ENCODE results near the gene KIAA0232.
A peak's percentile ranks its signal among the peaks of the same experiment; 100 is the strongest.

The KIAA0232 gene

DNA sequence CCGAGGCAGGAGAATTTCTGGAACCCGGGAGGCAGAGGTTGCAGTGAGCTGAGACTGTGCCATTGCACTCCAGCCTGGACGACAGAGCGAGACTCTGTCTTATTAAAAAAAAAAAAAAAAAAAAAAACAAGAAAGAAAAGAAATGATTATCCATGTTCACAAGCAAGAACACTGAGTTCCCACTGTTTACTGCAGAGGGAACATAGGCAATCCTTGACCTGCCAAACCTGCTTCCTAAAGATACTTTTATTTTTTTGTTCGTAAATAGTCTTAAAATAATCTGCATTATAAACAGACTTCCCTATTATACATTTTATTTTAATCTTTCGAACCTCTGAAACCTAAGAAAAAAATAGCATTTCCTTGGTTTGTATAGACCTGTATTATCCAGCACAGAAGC, 76.5 kb downstream of the KIAA0232 start:
- TF ChIP-seq, protein P1, sequence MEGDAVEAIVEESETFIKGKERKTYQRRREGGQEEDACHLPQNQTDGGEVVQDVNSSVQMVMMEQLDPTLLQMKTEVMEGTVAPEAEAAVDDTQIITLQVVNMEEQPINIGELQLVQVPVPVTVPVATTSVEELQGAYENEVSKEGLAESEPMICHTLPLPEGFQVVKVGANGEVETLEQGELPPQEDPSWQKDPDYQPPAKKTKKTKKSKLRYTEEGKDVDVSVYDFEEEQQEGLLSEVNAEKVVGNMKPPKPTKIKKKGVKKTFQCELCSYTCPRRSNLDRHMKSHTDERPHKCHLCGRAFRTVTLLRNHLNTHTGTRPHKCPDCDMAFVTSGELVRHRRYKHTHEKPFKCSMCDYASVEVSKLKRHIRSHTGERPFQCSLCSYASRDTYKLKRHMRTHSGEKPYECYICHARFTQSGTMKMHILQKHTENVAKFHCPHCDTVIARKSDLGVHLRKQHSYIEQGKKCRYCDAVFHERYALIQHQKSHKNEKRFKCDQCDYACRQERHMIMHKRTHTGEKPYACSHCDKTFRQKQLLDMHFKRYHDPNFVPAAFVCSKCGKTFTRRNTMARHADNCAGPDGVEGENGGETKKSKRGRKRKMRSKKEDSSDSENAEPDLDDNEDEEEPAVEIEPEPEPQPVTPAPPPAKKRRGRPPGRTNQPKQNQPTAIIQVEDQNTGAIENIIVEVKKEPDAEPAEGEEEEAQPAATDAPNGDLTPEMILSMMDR (IDR thresholded peaks at IDR 0.05; ENCODE audit: poor library complexity, severe bottlenecking), result no peak
- Histone ChIP-seq H3K4me3 (ENCODE audit: severe bottlenecking) (no peak overlapping the region), H3K4me1 (ENCODE audit: insufficient read depth, poor library complexity, severe bottlenecking) (no peaks in the 10 kb centered on the region), H3K27me3 (ENCODE audit: insufficient read depth, poor library complexity, severe bottlenecking) (no peaks in the 10 kb centered on the region), H3K27ac (ENCODE audit: poor library complexity, severe bottlenecking) (no peak overlapping the region), H3K36me3 (ENCODE audit: low read depth) (peaks cover 65% of the 10 kb centered on the region), H3K9me3 (ENCODE audit: severe bottlenecking) (no peaks in the 10 kb centered on the region)
- ATAC-seq (ENCODE audit: low read depth) (no peak), DNase-seq (ENCODE audit: low spot score) (no peak)

DNA sequence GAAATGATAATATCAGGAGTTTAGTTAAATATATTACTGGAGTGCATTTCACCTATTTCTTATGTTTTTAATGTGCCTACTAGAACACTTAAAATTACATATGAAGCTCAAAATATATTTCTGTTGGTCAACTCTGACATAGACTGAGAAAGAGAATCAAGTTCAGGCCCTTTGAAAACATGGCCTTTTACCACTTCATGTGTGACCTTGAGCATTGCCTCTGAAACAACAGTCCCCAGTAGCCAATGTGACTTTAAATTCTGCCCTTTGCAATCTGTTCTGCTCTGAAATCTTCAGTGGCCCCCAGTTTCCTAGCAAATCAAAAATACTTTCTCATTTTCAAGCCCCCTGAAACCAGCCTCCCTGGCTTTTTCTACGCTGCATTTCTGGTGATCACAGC, 77.0 kb downstream of the KIAA0232 start:
- TF ChIP-seq, protein P1 (IDR thresholded peaks at IDR 0.05; ENCODE audit: poor library complexity, severe bottlenecking), result no peak
- no peak overlapping the region for H3K27ac ChIP-seq (ENCODE audit: poor library complexity, severe bottlenecking)
- no peaks in the 10 kb centered on the region for H3K9me3 ChIP-seq (ENCODE audit: severe bottlenecking)
- no peaks in the 10 kb centered on the region for H3K27me3 ChIP-seq (ENCODE audit: insufficient read depth, poor library complexity, severe bottlenecking)
- peaks cover 67% of the 10 kb centered on the region for H3K36me3 ChIP-seq (ENCODE audit: low read depth)
- DNase-seq (ENCODE audit: low spot score), result no peak
- H3K4me1 ChIP-seq (ENCODE audit: insufficient read depth, poor library complexity, severe bottlenecking), result no peaks in the 10 kb centered on the region
- ATAC-seq (ENCODE audit: low read depth), result no peak
- no peak overlapping the region for H3K4me3 ChIP-seq (ENCODE audit: severe bottlenecking)

DNA sequence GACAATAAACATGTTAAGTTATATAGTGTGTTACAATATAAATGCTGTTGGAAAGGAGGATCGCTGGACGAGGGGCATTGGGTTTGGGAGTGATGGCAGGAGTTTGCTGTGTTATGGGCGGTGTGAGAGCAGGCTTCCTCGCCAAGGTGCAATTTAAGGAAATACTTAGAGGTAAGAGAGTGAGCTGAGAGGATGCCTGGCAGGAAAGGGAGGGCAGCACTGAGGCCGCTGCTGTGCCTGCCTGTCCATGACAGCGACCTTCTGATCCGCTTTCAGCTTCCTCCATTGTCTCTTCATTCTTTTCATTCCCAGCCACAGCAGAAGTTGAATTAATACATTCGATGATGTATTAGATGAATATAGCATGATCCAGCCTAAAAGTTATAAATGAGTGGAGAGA, 85.9 kb downstream of the KIAA0232 start:
- Histone ChIP-seq H3K4me1 (ENCODE audit: insufficient read depth, poor library complexity, severe bottlenecking) (no peaks in the 10 kb centered on the region), H3K4me3 (ENCODE audit: severe bottlenecking) (no peak overlapping the region), H3K9me3 (ENCODE audit: severe bottlenecking) (no peaks in the 10 kb centered on the region), H3K27ac (ENCODE audit: poor library complexity, severe bottlenecking) (no peak overlapping the region), H3K27me3 (ENCODE audit: insufficient read depth, poor library complexity, severe bottlenecking) (no peaks in the 10 kb centered on the region), H3K36me3 (ENCODE audit: low read depth) (peaks cover 50% of the 10 kb centered on the region)
- TF ChIP-seq, protein P1 (IDR thresholded peaks at IDR 0.05; ENCODE audit: poor library complexity, severe bottlenecking), result no peak
- DNase-seq (ENCODE audit: low spot score), result no peak
- no peak for ATAC-seq (ENCODE audit: low read depth)

DNA sequence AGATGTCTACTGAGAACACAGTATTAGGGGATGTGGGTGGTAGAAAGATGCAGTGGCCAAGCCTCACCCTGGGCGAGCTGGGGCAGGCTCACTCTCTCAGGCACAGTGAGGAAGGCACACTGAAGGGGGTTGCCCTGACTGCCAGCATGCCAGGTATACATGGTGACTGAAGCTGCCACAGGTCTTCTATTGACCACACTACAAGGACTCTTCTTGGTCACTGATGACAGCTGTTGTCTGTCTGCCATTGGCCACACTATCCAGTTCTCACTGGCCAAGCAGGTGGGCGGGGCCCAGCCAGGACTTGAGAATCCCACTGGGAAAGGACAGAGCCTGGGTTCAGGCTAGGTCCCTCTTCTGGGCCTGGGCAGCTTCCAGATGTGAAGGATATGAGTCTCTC, 87.4 kb downstream of the KIAA0232 start:
- peaks cover 54% of the 10 kb centered on the region for H3K36me3 ChIP-seq (ENCODE audit: low read depth)
- H3K9me3 ChIP-seq (ENCODE audit: severe bottlenecking), result no peaks in the 10 kb centered on the region
- no peaks in the 10 kb centered on the region for H3K4me1 ChIP-seq (ENCODE audit: insufficient read depth, poor library complexity, severe bottlenecking)
- peak; percentile 45; the same call in 1 of the 3 replicates for ATAC-seq (ENCODE audit: low read depth)
- no peak overlapping the region for H3K4me3 ChIP-seq (ENCODE audit: severe bottlenecking)
- TF ChIP-seq, protein P1 (IDR thresholded peaks at IDR 0.05; ENCODE audit: poor library complexity, severe bottlenecking), result no peak
- DNase-seq (ENCODE audit: low spot score), result no peak
- H3K27ac ChIP-seq (ENCODE audit: poor library complexity, severe bottlenecking), result no peak overlapping the region
- H3K27me3 ChIP-seq (ENCODE audit: insufficient read depth, poor library complexity, severe bottlenecking), result no peaks in the 10 kb centered on the region

DNA sequence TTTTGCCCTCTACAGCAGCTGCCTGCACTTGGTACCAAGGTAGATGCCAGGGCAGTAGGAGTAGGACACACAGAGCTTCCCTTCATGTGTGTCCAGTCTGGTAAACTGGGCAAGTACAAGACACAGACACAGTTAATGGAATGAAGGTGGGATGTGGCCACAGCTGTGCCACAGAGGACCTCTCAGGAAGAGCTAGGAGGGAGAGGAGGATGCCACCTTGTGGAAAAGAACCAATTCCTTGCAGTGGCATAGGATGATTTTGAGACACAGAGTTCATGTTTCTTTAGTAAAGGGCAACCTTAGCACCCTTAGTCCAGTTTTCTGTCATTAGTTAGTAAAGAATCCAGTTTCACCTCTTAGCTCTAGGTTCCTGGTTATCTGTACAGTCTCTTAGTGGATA, 90.8 kb downstream of the KIAA0232 start:
- H3K27ac ChIP-seq (ENCODE audit: poor library complexity, severe bottlenecking), result no peak overlapping the region
- TF ChIP-seq, protein P1 (IDR thresholded peaks at IDR 0.05; ENCODE audit: poor library complexity, severe bottlenecking), result no peak
- no peaks in the 10 kb centered on the region for H3K27me3 ChIP-seq (ENCODE audit: insufficient read depth, poor library complexity, severe bottlenecking)
- DNase-seq (ENCODE audit: low spot score) (no peak), ATAC-seq (ENCODE audit: low read depth) (peak; percentile 49; the same call in 1 of the 3 replicates)
- H3K4me3 ChIP-seq (ENCODE audit: severe bottlenecking), result no peak overlapping the region
- peaks cover 59% of the 10 kb centered on the region for H3K36me3 ChIP-seq (ENCODE audit: low read depth)
- no peaks in the 10 kb centered on the region for H3K9me3 ChIP-seq (ENCODE audit: severe bottlenecking)
- no peaks in the 10 kb centered on the region for H3K4me1 ChIP-seq (ENCODE audit: insufficient read depth, poor library complexity, severe bottlenecking)

Measured in RWPE2 (cell line).